GM23338 (cell line): Measurements from ENCODE around the gene TCF12. TPM values are rescaled to one million over a fixed set of nuclear protein-coding genes. Genes with fewer than 3 reads are reported as not detected.

ENCODE experiments used
- ATAC-seq: fragments of 200-7000 bp; cut with Tn5 transposase; 3 replicates; pipeline ENCODE4 v1.9.1; 2020
- DNase-seq: peaks from one replicate; pipeline ENCODE4 v3.0.0-alpha.2; 2015; ENCODE audit warnings: low spot score
- H2AFZ ChIP-seq: fragments of 200-600 bp; sonication (generic); 2 replicates; pipeline ENCODE4 v1.8.0; 2016; ENCODE audit warnings: antibody characterized with exemption, mild to moderate bottlenecking, moderate library complexity
- H3F3A ChIP-seq: fragments of 200-600 bp; sonication (generic); replicated peaks from 2 replicates; pipeline ENCODE4 v1.8.0; 2017; ENCODE audit warnings: antibody characterized with exemption, mixed run types, low read depth
- H3K27ac ChIP-seq: fragments of 200-600 bp; sonication (generic); 2 replicates; pipeline ENCODE4 v1.6.1; 2016; ENCODE audit warnings: low read depth
- H3K27me3 ChIP-seq: fragments of 200-600 bp; sonication (generic); 2 replicates; pipeline ENCODE4 v1.8.0; 2016; ENCODE audit warnings: mild to moderate bottlenecking, mixed run types, moderate library complexity; ENCODE audit not compliant: insufficient read depth
- H3K36me3 ChIP-seq: fragments of 200-600 bp; sonication (generic); 2 replicates; pipeline ENCODE4 v1.8.0; 2016; ENCODE audit warnings: mild to moderate bottlenecking; ENCODE audit not compliant: insufficient read depth
- H3K4me1 ChIP-seq: fragments of 200-600 bp; sonication (generic); 2 replicates; pipeline ENCODE4 v1.8.0; 2016; ENCODE audit warnings: mild to moderate bottlenecking, moderate library complexity; ENCODE audit not compliant: insufficient read depth
- H3K4me2 ChIP-seq: fragments of 200-600 bp; sonication (generic); 2 replicates; pipeline ENCODE4 v1.7.1; 2017; ENCODE audit warnings: mixed run types
- H3K4me3 ChIP-seq: fragments of 200-600 bp; sonication (generic); 2 replicates; pipeline ENCODE4 v1.6.1; 2016; ENCODE audit warnings: mixed run types
- H3K79me2 ChIP-seq: fragments of 200-600 bp; sonication (generic); replicated peaks from 2 replicates; pipeline ENCODE4 v1.8.0; 2017; ENCODE audit warnings: mild to moderate bottlenecking; ENCODE audit not compliant: insufficient read depth
- H3K9me2 ChIP-seq: fragments of 200-600 bp; sonication (generic); 2 replicates; pipeline ENCODE4 v1.8.0; 2017; ENCODE audit not compliant: insufficient read depth
- H4K20me1 ChIP-seq: fragments of 200-600 bp; sonication (generic); replicated peaks from 2 replicates; pipeline ENCODE4 v1.8.0; 2017; ENCODE audit warnings: mild to moderate bottlenecking; ENCODE audit not compliant: insufficient read depth
- H3K27ac Mint-ChIP-seq: 2 replicates; pipeline ENCODE4 v1.8.0; 2020; ENCODE audit warnings: inconsistent platforms, mild to moderate bottlenecking, moderate library complexity, mixed read lengths
- H3K27me3 Mint-ChIP-seq: 3 replicates; pipeline ENCODE4 v1.8.0; 2022; ENCODE audit warnings: low read depth, mild to moderate bottlenecking, moderate library complexity, mixed read lengths, inconsistent platforms; ENCODE audit not compliant: insufficient read depth, poor library complexity
- H3K36me3 Mint-ChIP-seq: 3 replicates; pipeline ENCODE4 v1.8.0; 2021; ENCODE audit warnings: low read depth, mild to moderate bottlenecking, inconsistent platforms, moderate library complexity, mixed read lengths
- H3K4me1 Mint-ChIP-seq: 3 replicates; pipeline ENCODE4 v1.8.0; 2020; ENCODE audit warnings: mild to moderate bottlenecking, inconsistent platforms, mixed read lengths
- H3K4me3 Mint-ChIP-seq: 3 replicates; pipeline ENCODE4 v1.8.0; 2021; ENCODE audit warnings: moderate library complexity, mild to moderate bottlenecking, inconsistent platforms, mixed read lengths
- H3K9me3 Mint-ChIP-seq: 3 replicates; pipeline ENCODE4 v1.8.0; 2020; ENCODE audit warnings: moderate library complexity, mild to moderate bottlenecking, inconsistent platforms, mixed read lengths
- CREB1 ChIP-seq: fragments of 250-450 bp; sonication (Bioruptor Pico); IDR thresholded peaks from 2 replicates; pipeline ENCODE4 v1.5.0; 2020; ENCODE audit warnings: low read depth, mild to moderate bottlenecking, moderate library complexity
- EZH2 ChIP-seq: fragments of 200-600 bp; sonication (generic); IDR thresholded peaks from one replicate; pipeline ENCODE4 v1.8.0; 2017; ENCODE audit warnings: antibody characterized with exemption, mild to moderate bottlenecking, low read depth; ENCODE audit not compliant: unreplicated experiment
- NANOG ChIP-seq: IDR thresholded peaks from 2 replicates; pipeline ENCODE4 v1.6.1; 2016; ENCODE audit warnings: antibody characterized with exemption, borderline replicate concordance
- POLR2AphosphoS5 ChIP-seq: IDR thresholded peaks from 2 replicates; pipeline ENCODE4 v1.6.1; 2016; ENCODE audit warnings: antibody characterized with exemption, low read depth
- STAT1 ChIP-seq: IDR thresholded peaks from one replicate; pipeline ENCODE4 v1.6.1; 2016; ENCODE audit warnings: antibody characterized with exemption; ENCODE audit not compliant: unreplicated experiment
- polyA plus RNA-seq: library from polyadenylated mRNA; unstranded; fragments of >200 nt; fragmentation: Nextera tagmentation; extraction: Ambion mirVana; gene quantifications from 2 replicates; pipeline ENCODE4 v1.2.1, GENCODE V29; 2016
- total RNA-seq: library from RNA; depleted of rRNA; stranded (reverse); fragments of >200 nt; shearing (Covaris generic); gene quantifications from 2 replicates; pipeline ENCODE4 v1.2.3, GENCODE V29; 2014
- TF ChIP-seq, protein P1 (sequence below): fragments of 250-450 bp; sonication (Bioruptor Pico); IDR thresholded peaks from 2 replicates; pipeline ENCODE4 v1.5.0; 2020; ENCODE audit warnings: mild to moderate bottlenecking, moderate library complexity
- TF ChIP-seq, protein P2 (sequence below), 2 experiments: fragments of 200-600 bp in 1 of 2; sonication (generic) in 1 of 2; conservative IDR thresholded peaks; 2 replicates each; pipeline versions ENCODE4 v1.5.1 to v1.6.1; 2016 to 2017; ENCODE audit warnings: antibody characterized with exemption in 2 of 2, low read depth in 2 of 2, mild to moderate bottlenecking in 2 of 2, moderate library complexity in 1 of 2

Gene TCF12
- total and polyA plus RNA-seq, 2 experiments from 2014 or later, result 27.6 to 104 TPM

DNA sequence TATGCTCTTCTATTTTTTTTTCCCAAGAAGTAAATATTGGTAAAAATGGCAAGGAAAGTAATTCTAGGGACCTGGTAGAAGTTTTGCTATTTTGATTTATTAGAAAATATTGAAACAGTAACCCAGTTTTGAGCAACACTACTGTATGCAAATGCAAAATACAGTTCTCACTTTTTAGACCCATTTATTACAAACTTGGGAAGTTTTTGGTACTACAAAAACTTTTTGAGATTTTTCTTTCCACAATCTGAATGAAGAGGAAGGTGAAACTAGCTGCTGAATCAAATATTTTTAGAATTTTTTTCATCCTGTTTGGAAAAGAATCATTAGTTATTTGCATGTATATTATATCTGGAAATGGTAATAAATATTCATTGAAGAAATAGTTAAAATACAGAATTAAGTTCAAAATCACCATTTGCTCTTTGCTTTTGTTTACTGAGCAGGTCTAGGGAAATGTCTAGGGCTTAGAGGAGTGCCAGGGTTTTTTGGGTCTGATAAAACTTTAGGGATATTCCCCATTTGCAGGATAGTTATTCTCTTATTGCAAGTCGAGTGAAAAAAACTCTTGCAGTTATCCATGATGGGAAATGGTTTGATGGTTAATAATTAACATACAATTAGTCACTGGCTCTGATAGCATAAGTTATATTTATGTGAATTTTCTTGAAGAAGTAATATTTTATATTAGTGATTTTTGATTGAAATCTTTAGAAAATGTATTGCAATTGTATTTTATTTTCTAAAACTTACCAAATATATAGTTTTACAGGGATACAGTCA, 47.0 kb downstream of the TCF12 start (continued):
- TF ChIP-seq, protein P1, sequence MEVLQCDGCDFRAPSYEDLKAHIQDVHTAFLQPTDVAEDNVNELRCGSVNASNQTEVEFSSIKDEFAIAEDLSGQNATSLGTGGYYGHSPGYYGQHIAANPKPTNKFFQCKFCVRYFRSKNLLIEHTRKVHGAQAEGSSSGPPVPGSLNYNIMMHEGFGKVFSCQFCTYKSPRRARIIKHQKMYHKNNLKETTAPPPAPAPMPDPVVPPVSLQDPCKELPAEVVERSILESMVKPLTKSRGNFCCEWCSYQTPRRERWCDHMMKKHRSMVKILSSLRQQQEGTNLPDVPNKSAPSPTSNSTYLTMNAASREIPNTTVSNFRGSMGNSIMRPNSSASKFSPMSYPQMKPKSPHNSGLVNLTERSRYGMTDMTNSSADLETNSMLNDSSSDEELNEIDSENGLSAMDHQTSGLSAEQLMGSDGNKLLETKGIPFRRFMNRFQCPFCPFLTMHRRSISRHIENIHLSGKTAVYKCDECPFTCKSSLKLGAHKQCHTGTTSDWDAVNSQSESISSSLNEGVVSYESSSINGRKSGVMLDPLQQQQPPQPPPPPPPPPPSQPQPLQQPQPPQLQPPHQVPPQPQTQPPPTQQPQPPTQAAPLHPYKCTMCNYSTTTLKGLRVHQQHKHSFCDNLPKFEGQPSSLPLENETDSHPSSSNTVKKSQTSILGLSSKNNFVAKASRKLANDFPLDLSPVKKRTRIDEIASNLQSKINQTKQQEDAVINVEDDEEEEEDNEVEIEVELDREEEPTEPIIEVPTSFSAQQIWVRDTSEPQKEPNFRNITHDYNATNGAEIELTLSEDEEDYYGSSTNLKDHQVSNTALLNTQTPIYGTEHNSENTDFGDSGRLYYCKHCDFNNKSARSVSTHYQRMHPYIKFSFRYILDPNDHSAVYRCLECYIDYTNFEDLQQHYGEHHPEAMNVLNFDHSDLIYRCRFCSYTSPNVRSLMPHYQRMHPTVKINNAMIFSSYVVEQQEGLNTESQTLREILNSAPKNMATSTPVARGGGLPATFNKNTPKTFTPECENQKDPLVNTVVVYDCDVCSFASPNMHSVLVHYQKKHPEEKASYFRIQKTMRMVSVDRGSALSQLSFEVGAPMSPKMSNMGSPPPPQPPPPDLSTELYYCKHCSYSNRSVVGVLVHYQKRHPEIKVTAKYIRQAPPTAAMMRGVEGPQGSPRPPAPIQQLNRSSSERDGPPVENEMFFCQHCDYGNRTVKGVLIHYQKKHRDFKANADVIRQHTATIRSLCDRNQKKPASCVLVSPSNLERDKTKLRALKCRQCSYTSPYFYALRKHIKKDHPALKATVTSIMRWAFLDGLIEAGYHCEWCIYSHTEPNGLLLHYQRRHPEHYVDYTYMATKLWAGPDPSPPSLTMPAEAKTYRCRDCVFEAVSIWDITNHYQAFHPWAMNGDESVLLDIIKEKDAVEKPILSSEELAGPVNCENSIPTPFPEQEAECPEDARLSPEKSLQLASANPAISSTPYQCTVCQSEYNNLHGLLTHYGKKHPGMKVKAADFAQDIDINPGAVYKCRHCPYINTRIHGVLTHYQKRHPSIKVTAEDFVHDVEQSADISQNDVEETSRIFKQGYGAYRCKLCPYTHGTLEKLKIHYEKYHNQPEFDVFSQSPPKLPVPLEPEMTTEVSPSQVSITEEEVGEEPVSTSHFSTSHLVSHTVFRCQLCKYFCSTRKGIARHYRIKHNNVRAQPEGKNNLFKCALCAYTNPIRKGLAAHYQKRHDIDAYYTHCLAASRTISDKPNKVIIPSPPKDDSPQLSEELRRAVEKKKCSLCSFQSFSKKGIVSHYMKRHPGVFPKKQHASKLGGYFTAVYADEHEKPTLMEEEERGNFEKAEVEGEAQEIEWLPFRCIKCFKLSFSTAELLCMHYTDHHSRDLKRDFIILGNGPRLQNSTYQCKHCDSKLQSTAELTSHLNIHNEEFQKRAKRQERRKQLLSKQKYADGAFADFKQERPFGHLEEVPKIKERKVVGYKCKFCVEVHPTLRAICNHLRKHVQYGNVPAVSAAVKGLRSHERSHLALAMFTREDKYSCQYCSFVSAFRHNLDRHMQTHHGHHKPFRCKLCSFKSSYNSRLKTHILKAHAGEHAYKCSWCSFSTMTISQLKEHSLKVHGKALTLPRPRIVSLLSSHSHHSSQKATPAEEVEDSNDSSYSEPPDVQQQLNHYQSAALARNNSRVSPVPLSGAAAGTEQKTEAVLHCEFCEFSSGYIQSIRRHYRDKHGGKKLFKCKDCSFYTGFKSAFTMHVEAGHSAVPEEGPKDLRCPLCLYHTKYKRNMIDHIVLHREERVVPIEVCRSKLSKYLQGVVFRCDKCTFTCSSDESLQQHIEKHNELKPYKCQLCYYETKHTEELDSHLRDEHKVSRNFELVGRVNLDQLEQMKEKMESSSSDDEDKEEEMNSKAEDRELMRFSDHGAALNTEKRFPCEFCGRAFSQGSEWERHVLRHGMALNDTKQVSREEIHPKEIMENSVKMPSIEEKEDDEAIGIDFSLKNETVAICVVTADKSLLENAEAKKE (CRISPR knock-in tag), result no peak
- TF ChIP-seq STAT1 (no peak), EZH2 (no peak), CREB1 (no peak), POLR2AphosphoS5 (no peak)

DNA sequence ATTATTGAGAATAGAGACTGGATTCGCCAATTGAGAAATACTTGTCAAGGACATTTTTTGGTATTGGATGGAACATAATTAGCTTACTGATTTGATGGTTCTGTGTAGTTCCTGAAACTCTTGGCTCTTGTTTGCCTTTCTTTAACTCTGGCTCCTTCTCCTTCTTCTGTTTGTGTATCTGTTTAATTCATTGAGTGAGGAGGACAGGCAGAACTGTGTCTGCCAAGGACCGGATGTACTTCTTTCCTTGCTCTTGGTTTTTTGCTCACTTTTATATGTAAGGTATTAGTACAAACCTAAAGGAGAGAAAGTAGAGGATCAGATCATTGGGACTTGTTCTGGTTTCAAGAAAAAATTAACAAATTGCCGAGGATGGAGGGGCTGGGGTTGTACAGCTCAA, 48.9 kb downstream of the TCF12 start:
- H3K27ac Mint-ChIP-seq, result no peak overlapping the region
- no peaks in the 10 kb centered on the region for H3F3A ChIP-seq
- TF ChIP-seq NANOG, result no peak
- TF ChIP-seq, protein P1 (CRISPR knock-in tag), result no peak
- TF ChIP-seq, protein P2, sequence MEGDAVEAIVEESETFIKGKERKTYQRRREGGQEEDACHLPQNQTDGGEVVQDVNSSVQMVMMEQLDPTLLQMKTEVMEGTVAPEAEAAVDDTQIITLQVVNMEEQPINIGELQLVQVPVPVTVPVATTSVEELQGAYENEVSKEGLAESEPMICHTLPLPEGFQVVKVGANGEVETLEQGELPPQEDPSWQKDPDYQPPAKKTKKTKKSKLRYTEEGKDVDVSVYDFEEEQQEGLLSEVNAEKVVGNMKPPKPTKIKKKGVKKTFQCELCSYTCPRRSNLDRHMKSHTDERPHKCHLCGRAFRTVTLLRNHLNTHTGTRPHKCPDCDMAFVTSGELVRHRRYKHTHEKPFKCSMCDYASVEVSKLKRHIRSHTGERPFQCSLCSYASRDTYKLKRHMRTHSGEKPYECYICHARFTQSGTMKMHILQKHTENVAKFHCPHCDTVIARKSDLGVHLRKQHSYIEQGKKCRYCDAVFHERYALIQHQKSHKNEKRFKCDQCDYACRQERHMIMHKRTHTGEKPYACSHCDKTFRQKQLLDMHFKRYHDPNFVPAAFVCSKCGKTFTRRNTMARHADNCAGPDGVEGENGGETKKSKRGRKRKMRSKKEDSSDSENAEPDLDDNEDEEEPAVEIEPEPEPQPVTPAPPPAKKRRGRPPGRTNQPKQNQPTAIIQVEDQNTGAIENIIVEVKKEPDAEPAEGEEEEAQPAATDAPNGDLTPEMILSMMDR (conservative IDR thresholded peaks at IDR 0.05; ENCODE audit: low read depth in 2 of 2), result no peak

More for the DNA sequence above, 48.9 kb downstream of the TCF12 start:
- DNase-seq (no peak), ATAC-seq (no peak)
- no peaks in the 10 kb centered on the region for H3K36me3 ChIP-seq
- H3K9me3 Mint-ChIP-seq, result no peaks in the 10 kb centered on the region
- H3K79me2 ChIP-seq, result peaks cover 100% of the 10 kb centered on the region
- H4K20me1 ChIP-seq, result peaks cover 22% of the 10 kb centered on the region
- 0 out of 2 replicates have a peak overlapping the region, but pooled peaks have one; percentile 14 for H3K27ac ChIP-seq
- peaks cover 43% of the 10 kb centered on the region for H3K4me1 Mint-ChIP-seq
- no peaks in the 10 kb centered on the region for H3K36me3 Mint-ChIP-seq
- H3K4me3 Mint-ChIP-seq, result no peak overlapping the region
- H3K4me2 ChIP-seq, result no peak overlapping the region
- H3K9me2 ChIP-seq, result no peaks in the 10 kb centered on the region
- no peaks in the 10 kb centered on the region for H3K27me3 ChIP-seq
- H2AFZ ChIP-seq, result no peak overlapping the region
- H3K4me3 ChIP-seq, result no peak overlapping the region
- peaks cover 37% of the 10 kb centered on the region for H3K4me1 ChIP-seq
- peaks cover 2% of the 10 kb centered on the region for H3K27me3 Mint-ChIP-seq
